Trophoblast cell (in vitro differentiated cells and primary cell): ENCODE data around the gene PPM1J.
A peak's percentile ranks its signal among the peaks of the same experiment; 100 is the strongest.

Experiments
- DNase-seq, 2 donors: peaks; one replicate each; pipeline ENCODE4 v3.0.0-alpha.2; 2016
- H2AFZ ChIP-seq: 2 replicates; pipeline ENCODE4 v1.6.1; 2013; ENCODE audit warnings: low read length, moderate library complexity, mild to moderate bottlenecking; ENCODE audit not compliant: insufficient read depth, poor library complexity
- H2AK5ac ChIP-seq: 2 replicates; pipeline ENCODE4 v1.6.1; 2013; ENCODE audit warnings: mild to moderate bottlenecking, low read length
- H2BK120ac ChIP-seq: 2 replicates; pipeline ENCODE4 v1.6.1; 2013; ENCODE audit warnings: low read length, mild to moderate bottlenecking, moderate library complexity; ENCODE audit not compliant: insufficient read depth, poor library complexity
- H2BK12ac ChIP-seq: 2 replicates; pipeline ENCODE4 v1.6.1; 2013; ENCODE audit warnings: mild to moderate bottlenecking, low read length, moderate library complexity
- H2BK5ac ChIP-seq: 2 replicates; pipeline ENCODE4 v1.6.1; 2013; ENCODE audit warnings: low read length, low read depth, moderate library complexity, mild to moderate bottlenecking; ENCODE audit not compliant: poor library complexity
- H3K14ac ChIP-seq: 2 replicates; pipeline ENCODE4 v1.6.1; 2013; ENCODE audit warnings: mild to moderate bottlenecking, low read length
- H3K18ac ChIP-seq: 2 replicates; pipeline ENCODE4 v1.6.1; 2013; ENCODE audit warnings: mild to moderate bottlenecking, low read length
- H3K23ac ChIP-seq: 2 replicates; pipeline ENCODE4 v1.6.1; 2013; ENCODE audit warnings: low read length
- H3K27ac ChIP-seq: 2 replicates; pipeline ENCODE4 v1.5.1; 2013; ENCODE audit warnings: low read depth, mild to moderate bottlenecking, inconsistent platforms, low read length, moderate library complexity
- H3K27me3 ChIP-seq: 2 replicates; pipeline ENCODE4 v1.6.1; 2013; ENCODE audit warnings: inconsistent platforms, mild to moderate bottlenecking, low read length, moderate library complexity; ENCODE audit not compliant: insufficient read depth
- H3K36me3 ChIP-seq, 2 experiments: 1 replicate in 1 of 2; 2 replicates in 1 of 2; pipeline ENCODE4 v1.6.1; 2013; ENCODE audit warnings: low read length in 2 of 2, mild to moderate bottlenecking in 2 of 2, moderate library complexity in 1 of 2; ENCODE audit not compliant: insufficient read depth in 2 of 2, control insufficient read depth in 1 of 2
- H3K4ac ChIP-seq: 2 replicates; pipeline ENCODE4 v1.6.1; 2013; ENCODE audit warnings: low read depth, mild to moderate bottlenecking, low read length, moderate library complexity
- H3K4me1 ChIP-seq, 2 experiments: 1 replicate in 1 of 2; 2 replicates in 1 of 2; pipeline ENCODE4 v1.6.1; 2013; ENCODE audit warnings: low read length in 2 of 2, mild to moderate bottlenecking in 2 of 2, moderate library complexity in 1 of 2; ENCODE audit not compliant: insufficient read depth in 2 of 2, control insufficient read depth in 1 of 2
- H3K4me2 ChIP-seq: 2 replicates; pipeline ENCODE4 v1.6.1; 2013; ENCODE audit warnings: inconsistent platforms, mild to moderate bottlenecking, low read length, moderate library complexity
- H3K4me3 ChIP-seq: 2 replicates; pipeline ENCODE4 v1.5.1; 2013; ENCODE audit warnings: mild to moderate bottlenecking, low read depth, low read length, inconsistent platforms
- H3K79me1 ChIP-seq: one replicate; pipeline ENCODE4 v1.6.1; 2013; ENCODE audit warnings: low read length
- H3K79me2 ChIP-seq: 2 replicates; pipeline ENCODE4 v1.6.1; 2013; ENCODE audit warnings: low read length, mild to moderate bottlenecking; ENCODE audit not compliant: control insufficient read depth, insufficient read depth, poor library complexity
- H3K9ac ChIP-seq: 2 replicates; pipeline ENCODE4 v1.6.1; 2013; ENCODE audit warnings: mild to moderate bottlenecking, low read length
- H3K9me3 ChIP-seq: 2 replicates; pipeline ENCODE4 v1.6.1; 2013; ENCODE audit warnings: low read depth, mild to moderate bottlenecking, control low read depth, inconsistent platforms, low read length; ENCODE audit not compliant: insufficient read depth
- H4K12ac ChIP-seq: 2 replicates; pipeline ENCODE4 v1.6.1; 2013; ENCODE audit warnings: low read depth, mild to moderate bottlenecking, low read length, moderate library complexity
- H4K8ac ChIP-seq: 2 replicates; pipeline ENCODE4 v1.6.1; 2013; ENCODE audit warnings: low read depth, mild to moderate bottlenecking, low read length, moderate library complexity
- H4K91ac ChIP-seq: one replicate; pipeline ENCODE4 v1.6.1; 2013; ENCODE audit warnings: low read depth, mild to moderate bottlenecking, low read length, moderate library complexity
- WGBS: extraction: QIAGEN DNeasy Blood & Tissue Kit; methylation state at CpG from one replicate; pipeline ENCODE4 v1.1.7; 2013; ENCODE audit warnings: missing lambda C conversion rate; ENCODE audit not compliant: insufficient read length, insufficient coverage; ENCODE audit errors: extremely low coverage; 5-methylcytosine and 5-hydroxymethylcytosine counted together

Gene PPM1J

DNA sequence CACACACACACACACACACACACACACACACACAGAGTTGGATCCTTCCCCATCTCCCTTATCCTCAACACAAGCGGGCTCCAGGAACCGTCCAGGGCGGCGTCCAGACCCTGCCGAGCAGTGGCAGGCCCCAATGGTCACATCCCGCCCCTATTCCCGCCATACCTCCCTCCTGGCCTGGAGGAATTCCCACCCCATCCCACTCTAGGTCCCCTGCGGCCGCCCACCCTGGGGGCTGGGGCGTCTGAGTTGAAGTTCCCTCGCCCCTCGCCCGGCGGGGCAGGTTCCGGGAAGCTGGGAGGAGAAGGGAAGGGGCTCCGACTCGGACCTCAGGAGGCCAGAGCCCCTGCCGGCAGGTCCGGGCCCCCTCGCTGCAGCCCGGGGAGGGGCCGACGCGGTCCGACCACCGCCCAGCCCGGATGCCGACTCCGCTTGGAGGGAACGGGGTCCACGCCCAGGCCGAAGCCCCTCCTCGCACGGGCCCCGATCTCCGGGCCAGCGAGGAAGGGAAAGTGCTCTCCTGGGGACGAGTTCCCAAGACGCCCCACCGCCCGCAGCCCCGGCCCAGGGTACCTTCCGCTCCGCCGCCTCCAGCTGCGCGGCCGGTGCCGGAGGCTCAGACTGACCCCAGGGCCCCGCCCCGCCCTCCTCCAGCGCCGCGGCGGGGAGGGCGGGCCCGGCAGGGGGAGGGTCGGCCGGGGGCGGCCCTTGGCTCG is 8.5 kb downstream of the PPM1J start, which contains the start of gene RHOC:
TSS of gene RHOC (minus strand) at position 623 of the 716 bp plus-strand sequence. CDS start 3,328 bp downstream, outside the sequence.
- Histone ChIP-seq H3K36me3 (peaks cover 16 to 23% of the 10 kb centered on the region in 2 experiments), H2AFZ (peak within 1 kb of the TSS; percentile 91), H3K79me2 (peaks cover 21% of the 10 kb centered on the region), H3K9me3 (no peaks in the 10 kb centered on the region), H4K12ac (peak within 1 kb of the TSS; percentile 89), H3K23ac (no peak within 1 kb of the TSS), H3K4me2 (peak within 1 kb of the TSS; percentile 81), H2AK5ac (peak within 1 kb of the TSS; percentile 92), H3K4ac (peak within 1 kb of the TSS; percentile 98), H2BK12ac (peak within 1 kb of the TSS; percentile 67), H3K4me1 (peaks cover 18 to 27% of the 10 kb centered on the region in 2 experiments), H3K27ac (peak within 1 kb of the TSS; percentile 83), H3K27me3 (no peaks in the 10 kb centered on the region), H2BK5ac (peak within 1 kb of the TSS; percentile 92), H3K14ac (peak within 1 kb of the TSS; percentile 97), H3K9ac (peak within 1 kb of the TSS; percentile 85), H3K79me1 (peaks cover 22% of the 10 kb centered on the region), H4K8ac (peak within 1 kb of the TSS; percentile 81), H3K4me3 (peak within 1 kb of the TSS; percentile 89), H4K91ac (peak within 1 kb of the TSS; percentile 95), H3K18ac (peak within 1 kb of the TSS; percentile 94), H2BK120ac (peak within 1 kb of the TSS; percentile 90)
- WGBS, result no CpG with 5 or more reads among the region's 61 CpGs
- peak; percentile 73 to 88 for DNase-seq

DNA sequence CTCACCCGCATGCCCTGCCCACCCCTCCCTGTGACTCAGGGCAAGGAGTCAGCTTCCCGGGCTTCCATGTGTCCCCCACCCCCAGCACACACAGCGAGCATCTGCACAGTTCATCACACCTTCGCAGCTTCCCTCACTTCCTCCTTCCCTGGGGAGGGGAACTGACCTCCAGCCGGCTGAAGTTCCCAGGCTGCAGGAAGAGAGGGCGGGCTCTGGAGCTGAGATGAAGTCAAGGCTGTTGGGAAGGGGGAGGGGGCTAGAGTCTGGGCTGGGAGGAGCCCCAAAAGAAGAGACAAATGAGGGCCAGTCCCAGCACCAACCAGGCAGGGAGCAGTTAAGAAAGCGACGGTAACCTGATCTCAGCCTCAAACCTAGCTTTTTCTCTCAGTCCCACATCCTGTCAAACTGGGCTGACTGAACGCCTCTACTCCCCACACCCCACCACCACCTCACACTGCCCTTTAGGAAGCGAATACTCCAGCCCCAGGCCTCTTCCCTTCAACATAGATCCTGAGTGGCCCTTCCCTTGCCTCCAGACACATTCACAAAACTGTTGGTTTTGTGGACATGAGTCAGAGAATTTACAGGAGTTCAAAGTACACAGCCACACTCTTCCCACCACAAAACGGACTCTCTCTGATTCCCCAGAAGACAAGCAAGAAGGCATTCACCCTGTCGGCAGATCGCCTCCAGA is 10.1 kb downstream of the PPM1J start:
- H4K8ac ChIP-seq, result no peak overlapping the region
- peak; percentile 77 to 93 for DNase-seq
- peak overlapping the region; percentile 81 for H3K4me2 ChIP-seq
- no peak overlapping the region for H2AFZ ChIP-seq
- H4K12ac ChIP-seq, result no peak overlapping the region
- peak overlapping the region; percentile 26 for H2BK12ac ChIP-seq
- H3K4me1 ChIP-seq, result peaks cover 33 to 40% of the 10 kb centered on the region in 2 experiments
- no CpG with 5 or more reads among the region's 13 CpGs for WGBS
- peak overlapping the region; percentile 72 for H2AK5ac ChIP-seq
- H3K23ac ChIP-seq, result no peak overlapping the region
- H3K36me3 ChIP-seq, result peaks cover 27 to 36% of the 10 kb centered on the region in 2 experiments
- H3K9me3 ChIP-seq, result no peaks in the 10 kb centered on the region
- H4K91ac ChIP-seq, result peak overlapping the region; percentile 34
- H3K9ac ChIP-seq, result no peak overlapping the region
- peak overlapping the region; percentile 39 for H2BK120ac ChIP-seq
- H3K79me1 ChIP-seq, result peaks cover 28% of the 10 kb centered on the region
- peak overlapping the region; percentile 85 for H3K4ac ChIP-seq
- no peaks in the 10 kb centered on the region for H3K27me3 ChIP-seq
- H3K27ac ChIP-seq, result peak overlapping the region; percentile 80
- peak overlapping the region; percentile 63 for H3K14ac ChIP-seq
- peak overlapping the region; percentile 74 for H2BK5ac ChIP-seq
- H3K18ac ChIP-seq, result peak overlapping the region; percentile 81
- peaks cover 24% of the 10 kb centered on the region for H3K79me2 ChIP-seq
- H3K4me3 ChIP-seq, result peak overlapping the region; percentile 89

DNA sequence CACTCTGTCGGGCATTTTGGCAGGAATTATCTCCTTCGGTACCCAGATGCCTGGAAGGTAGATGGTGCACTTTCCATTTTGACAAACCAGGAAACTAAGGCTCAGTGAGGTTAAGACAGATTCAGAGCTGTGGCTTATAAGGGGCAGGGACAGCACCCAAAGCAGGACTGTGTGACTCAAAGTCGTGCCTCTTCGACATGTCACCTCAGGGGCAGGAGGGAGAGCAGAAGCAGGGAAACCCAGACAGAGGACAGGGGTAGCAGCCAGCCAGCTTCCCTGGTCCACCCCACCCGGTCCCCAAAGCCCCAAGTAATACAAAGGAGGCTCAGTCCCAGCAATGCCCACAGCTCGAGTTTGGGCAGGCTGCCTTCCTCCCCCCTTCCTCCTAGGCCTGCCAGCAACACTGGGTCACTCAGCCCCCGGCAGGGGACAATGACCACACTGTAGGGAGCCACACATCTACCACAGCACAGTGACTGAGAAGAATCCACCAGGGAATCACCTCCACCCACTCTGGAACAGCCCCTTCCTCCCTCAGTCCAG is 10.7 kb downstream of the PPM1J start:
- H3K23ac ChIP-seq, result no peak overlapping the region
- peaks cover 29% of the 10 kb centered on the region for H3K79me1 ChIP-seq
- H3K9ac ChIP-seq, result peak overlapping the region; percentile 23
- H3K79me2 ChIP-seq, result peaks cover 24% of the 10 kb centered on the region
- peak overlapping the region; percentile 73 for H3K18ac ChIP-seq
- H3K4ac ChIP-seq, result peak overlapping the region; percentile 85
- peaks cover 39 to 46% of the 10 kb centered on the region in 2 experiments for H3K4me1 ChIP-seq
- H3K27me3 ChIP-seq, result no peaks in the 10 kb centered on the region
- H3K27ac ChIP-seq, result peak overlapping the region; percentile 65
- H2AK5ac ChIP-seq, result peak overlapping the region; percentile 72
- H2BK5ac ChIP-seq, result peak overlapping the region; percentile 49
- no peak for DNase-seq
- H4K12ac ChIP-seq, result peak overlapping the region; percentile 23
- peak overlapping the region; percentile 34 for H4K91ac ChIP-seq
- no peak overlapping the region for H2AFZ ChIP-seq
- H3K14ac ChIP-seq, result peak overlapping the region; percentile 63
- WGBS, result no CpG with 5 or more reads among the region's 7 CpGs
- H3K4me2 ChIP-seq, result peak overlapping the region; percentile 59
- peaks cover 33 to 42% of the 10 kb centered on the region in 2 experiments for H3K36me3 ChIP-seq
- H2BK12ac ChIP-seq, result peak overlapping the region; percentile 26
- H3K4me3 ChIP-seq, result peak overlapping the region; percentile 13
- no peak overlapping the region for H4K8ac ChIP-seq
- peak overlapping the region; percentile 39 for H2BK120ac ChIP-seq
- H3K9me3 ChIP-seq, result no peaks in the 10 kb centered on the region

GRCh38 chr1:112703706-112704105 is 11.4 kb downstream of the PPM1J start:
- Histone ChIP-seq H3K14ac (no peak overlapping the region), H3K18ac (peak overlapping the region; percentile 25), H3K27me3 (no peaks in the 10 kb centered on the region), H3K79me2 (peaks cover 24% of the 10 kb centered on the region), H2BK5ac (peak overlapping the region; percentile 24), H3K4me2 (no peak overlapping the region), H3K27ac (no peak overlapping the region), H2AFZ (no peak overlapping the region), H2BK120ac (no peak overlapping the region), H3K9ac (peak overlapping the region; percentile 20), H3K36me3 (peaks cover 34 to 43% of the 10 kb centered on the region in 2 experiments), H4K8ac (no peak overlapping the region), H2BK12ac (no peak overlapping the region), H3K23ac (no peak overlapping the region), H2AK5ac (no peak overlapping the region), H3K79me1 (peaks cover 32% of the 10 kb centered on the region), H3K4ac (peak overlapping the region; percentile 59), H3K4me3 (no peak overlapping the region), H4K12ac (no peak overlapping the region), H3K9me3 (no peaks in the 10 kb centered on the region), H4K91ac (peak overlapping the region; percentile 40), H3K4me1 (peaks cover 43 to 51% of the 10 kb centered on the region in 2 experiments)
- no peak for DNase-seq
- WGBS, result no CpG with 5 or more reads among the region's 8 CpGs
